HG03039 (cell line): ENCODE results near the gene RBM28.

ENCODE experiments used
- ATAC-seq: cut with Tn5 transposase; IDR thresholded peaks from one replicate; pipeline ENCODE4 v1.9.1; 2021; ENCODE audit warnings: mild to moderate bottlenecking, moderate library complexity; ENCODE audit not compliant: unreplicated experiment

The RBM28 gene, protein sequence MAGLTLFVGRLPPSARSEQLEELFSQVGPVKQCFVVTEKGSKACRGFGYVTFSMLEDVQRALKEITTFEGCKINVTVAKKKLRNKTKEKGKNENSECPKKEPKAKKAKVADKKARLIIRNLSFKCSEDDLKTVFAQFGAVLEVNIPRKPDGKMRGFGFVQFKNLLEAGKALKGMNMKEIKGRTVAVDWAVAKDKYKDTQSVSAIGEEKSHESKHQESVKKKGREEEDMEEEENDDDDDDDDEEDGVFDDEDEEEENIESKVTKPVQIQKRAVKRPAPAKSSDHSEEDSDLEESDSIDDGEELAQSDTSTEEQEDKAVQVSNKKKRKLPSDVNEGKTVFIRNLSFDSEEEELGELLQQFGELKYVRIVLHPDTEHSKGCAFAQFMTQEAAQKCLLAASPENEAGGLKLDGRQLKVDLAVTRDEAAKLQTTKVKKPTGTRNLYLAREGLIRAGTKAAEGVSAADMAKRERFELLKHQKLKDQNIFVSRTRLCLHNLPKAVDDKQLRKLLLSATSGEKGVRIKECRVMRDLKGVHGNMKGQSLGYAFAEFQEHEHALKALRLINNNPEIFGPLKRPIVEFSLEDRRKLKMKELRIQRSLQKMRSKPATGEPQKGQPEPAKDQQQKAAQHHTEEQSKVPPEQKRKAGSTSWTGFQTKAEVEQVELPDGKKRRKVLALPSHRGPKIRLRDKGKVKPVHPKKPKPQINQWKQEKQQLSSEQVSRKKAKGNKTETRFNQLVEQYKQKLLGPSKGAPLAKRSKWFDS

DNA sequence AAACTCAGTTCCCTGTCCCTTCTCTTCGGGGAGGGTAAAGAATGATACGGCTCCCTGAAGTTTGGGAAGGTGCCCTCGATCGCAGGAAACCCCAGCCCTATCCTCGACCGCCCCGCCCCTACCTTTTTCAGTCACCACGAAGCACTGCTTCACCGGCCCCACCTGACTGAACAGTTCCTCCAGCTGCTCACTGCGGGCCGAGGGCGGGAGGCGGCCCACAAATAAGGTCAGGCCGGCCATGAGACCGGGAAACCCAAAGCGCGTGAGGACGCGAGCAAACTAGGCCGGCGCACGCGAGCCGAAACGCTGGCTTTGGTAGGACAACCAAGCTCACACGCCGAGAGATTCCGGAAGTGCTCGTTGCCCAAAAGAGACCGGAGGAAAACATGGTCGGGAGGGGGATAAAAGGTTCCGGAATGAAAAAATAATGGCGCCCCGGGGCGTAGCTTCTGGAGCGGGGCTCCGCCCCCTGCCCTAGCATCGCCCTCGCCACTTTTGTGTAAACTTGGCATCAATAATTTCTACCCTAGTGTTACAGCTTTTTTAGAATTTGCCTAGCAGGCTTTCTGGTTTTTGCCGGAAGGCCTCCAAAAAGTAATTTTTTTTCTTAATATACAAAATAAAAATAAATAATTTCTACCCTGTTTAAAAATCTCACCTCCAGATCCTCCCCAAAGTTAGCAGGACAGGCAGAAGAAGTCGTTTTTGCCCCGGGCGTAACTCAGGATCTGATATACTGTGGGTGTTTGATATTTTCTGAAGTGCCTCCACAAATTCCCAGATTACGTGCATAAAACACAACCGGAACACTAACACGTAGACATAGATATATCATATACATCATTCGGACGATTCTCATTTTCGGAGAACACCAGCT, at the start of gene RBM28:
TSS of gene RBM28 (minus strand) at position 355 of the 877 bp plus-strand sequence. CDS start at position 240, 115 bp downstream.
- peak; percentile 89 for ATAC-seq

DNA sequence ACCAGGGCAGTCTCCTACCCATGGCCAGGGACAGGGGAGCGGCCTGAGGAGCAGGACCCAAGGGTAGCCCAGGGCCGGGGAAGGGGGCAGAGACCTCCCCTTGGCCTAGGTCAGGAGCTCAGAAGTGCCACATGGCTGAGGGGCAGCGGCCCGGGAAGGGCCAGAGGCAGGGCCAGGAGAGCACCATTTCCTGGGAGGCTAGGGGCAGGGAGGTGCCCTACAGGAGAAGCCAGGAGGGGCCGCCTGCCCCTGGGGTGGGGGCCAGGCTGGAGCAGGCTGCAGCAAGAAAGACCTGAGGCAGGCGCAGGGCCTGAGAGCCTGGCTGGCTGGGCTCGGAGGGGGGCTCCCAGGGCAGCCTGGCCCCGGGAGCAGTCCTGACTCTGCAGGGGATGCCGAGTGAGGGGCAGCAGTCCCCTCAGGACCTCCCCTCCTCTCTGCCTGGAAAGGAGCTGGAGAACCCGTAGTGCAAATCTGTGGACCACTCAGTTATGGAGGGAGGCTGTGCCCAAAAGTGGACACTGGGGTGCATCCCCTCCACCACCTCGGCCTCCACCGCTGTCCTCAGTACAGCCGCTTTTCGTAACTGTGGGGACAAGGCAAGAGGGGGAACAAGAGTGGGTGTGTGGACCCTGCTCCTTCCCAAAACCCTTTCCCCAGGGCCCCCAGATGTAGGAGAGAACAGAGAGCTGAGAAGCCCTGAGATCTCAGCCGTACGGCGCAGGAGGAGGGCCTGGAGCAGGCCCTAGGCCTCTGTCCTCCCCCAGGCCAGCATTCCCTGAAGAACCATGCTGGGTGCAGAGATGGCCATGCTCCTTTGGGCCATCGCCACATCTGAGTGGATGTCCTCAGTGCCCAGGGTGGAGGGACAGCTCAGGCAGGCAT, 49.0 kb upstream of the RBM28 start:
- no peak for ATAC-seq

DNA sequence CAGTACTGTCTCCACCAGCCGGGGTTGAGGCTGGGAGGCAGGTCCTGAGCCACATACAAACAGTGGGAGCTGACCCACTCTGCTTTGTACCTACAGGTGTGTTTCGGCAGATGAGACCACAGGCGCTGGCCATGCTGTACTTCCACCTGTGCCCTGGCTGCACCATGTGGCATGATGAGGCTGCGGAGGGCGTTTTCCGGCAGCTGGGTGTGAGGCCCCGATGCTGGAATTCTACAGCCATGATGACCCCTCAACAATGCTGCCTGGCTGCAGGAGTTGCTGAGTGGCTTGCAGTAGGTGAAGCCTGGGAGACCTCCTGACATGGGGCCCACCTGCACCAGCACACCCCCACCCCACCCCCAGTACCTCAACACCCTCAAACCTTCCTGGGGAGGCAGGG, 48.1 kb upstream of the RBM28 start:
- ATAC-seq = no peak

DNA sequence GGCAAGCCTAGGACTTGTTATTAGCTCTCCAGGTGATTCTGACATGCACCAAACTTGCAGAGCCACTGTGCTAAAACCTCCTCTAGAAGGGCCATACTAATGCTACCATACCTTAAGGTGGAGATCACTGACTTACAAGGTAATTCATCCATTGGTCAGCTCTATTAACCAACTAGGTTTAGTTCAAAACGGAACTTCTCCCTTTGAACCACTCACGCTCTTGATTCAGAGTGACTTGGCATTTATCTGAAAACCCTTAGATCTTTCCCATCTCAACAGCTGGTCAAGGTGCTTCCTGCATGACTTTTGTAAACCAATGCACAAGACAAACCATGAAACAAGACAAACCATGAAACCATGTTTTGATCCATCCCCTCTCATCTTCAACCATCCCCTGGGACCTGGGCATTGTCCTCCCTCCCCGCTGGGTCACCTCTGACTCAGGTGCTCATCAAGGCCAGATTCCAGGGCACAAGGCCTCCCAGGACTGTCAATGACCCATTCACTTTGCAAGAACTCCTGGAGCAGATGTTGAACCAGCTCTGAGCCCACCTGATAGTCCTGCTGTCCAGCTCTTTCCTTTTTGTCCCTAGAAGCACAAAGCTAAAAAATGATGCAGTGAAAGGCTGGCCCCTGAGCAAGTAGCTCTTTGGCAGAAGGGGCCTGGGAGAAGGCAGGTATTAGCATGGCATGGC, 47.3 kb upstream of the RBM28 start:
- ATAC-seq = no peak

DNA sequence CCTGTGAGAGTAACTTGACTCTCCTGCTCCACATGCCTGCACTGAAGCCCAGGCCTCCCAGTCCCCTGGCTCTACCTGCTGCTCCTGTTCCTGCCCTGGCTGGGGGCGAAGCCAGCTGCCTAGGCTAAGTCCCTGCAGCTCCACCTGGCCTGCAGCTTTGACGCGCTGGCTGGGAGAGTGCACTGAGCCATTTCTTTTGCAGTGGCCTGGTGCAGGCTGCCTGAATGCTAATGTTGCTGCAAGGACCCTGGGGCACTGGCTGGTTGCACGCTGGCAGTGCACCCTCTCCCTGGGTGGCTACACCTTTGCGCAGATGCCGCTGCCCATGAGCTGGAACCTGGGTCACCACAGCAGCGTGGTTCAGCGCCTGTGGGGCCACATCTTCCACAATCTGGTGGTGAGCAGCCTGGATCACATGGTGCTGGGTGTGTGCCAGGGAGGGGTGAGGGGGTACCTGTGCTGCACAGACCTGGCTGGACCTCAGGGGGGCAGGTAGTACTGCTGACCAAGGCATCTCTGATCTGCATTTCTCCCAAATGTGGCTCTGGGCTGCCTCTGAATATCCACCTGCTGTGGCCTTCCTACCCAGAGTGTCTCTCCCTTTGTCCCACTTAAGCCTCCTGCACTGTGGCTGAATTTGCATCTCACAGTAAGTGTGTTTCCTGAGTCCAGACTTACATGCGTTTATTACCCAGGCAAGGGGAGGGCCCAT, 46.1 kb upstream of the RBM28 start:
- ATAC-seq = no peak

DNA sequence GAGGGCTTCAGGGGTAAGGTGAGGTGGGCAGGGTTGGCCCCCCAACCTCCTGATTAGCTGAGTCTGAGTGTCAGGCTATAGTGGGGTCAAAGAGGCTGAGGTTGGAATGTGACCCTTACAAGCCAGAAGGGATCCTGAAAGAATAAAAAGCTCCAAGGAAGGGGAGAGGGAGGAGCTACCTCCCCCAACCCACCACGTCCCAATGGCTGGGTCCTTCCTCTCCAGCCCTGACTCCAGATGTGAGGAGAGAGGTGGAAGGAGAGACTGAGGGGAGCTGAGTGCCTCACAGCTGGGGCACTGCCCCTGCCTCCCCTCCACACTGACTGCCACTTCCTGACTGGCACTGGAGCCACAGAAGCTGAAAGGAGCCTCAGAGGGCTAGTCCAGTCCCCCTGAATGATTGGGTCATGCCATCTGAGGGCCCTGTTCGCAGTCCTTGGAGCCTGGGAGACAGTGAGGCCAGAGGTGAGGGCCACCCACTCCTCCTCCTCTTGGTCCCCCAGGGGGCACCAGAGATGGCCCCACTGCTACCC, 45.4 kb upstream of the RBM28 start:
- no peak for ATAC-seq

DNA sequence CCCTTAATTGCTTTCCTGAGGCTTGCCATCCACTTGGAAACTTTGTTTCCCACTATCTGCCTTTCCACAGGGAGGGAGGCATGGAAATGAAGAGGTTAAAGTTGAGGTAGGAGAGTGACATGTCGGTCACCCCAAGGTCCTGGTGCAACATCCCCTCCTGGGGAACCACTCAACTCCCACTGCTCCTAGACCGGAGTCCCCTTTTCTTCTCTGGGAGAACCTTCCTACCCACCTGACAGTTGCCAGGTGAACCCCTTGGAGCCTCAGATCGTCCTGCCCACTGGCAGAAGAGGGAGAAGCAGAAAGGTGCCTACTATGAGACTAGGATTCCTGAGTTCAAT, 44.4 kb upstream of the RBM28 start:
- ATAC-seq = no peak

DNA sequence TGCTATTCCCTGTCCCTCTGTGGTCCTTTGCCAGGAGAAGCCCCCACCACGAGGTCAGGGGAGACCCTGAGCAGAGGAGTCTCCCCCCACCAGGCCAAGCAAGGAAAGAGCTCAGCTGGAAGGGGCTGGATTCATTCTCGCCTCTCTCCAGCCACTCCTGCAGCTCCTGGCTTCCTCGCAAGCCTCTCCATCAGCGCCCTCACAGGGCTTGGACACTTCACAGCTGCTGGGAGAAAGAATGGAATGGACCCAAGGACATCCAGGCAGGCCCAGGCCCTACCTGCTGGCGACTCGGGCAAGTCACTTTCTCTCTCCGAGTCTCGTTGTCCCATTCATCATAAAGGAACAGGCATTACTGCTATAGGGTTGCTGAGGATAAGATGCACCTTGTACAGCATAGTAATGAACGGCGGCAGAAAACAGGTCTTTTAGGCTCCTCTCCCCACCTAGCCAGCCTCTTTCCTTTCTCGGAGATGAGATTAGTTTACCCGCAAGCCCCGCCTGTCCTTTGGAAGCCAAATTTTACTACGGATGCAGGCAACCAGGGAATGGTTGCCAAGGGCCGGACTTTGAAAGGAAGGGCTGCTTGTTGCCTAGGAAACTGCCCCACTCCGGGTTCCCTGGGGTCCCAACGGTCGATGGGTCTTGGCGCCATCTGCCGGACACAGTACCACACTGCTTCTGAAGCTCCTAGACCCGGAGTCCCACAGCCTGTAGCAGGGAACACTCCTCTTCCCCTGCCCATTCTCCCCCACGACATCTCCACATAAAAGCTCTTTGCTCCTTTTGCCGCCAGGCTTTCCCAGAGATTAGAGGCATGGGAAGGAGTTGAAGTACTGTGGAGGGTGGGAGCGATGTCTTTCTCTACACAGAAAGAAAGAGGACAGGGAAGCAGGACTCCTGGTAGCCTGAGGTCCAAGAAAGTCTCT, 43.8 kb upstream of the RBM28 start:
- ATAC-seq = peak; percentile 77

DNA sequence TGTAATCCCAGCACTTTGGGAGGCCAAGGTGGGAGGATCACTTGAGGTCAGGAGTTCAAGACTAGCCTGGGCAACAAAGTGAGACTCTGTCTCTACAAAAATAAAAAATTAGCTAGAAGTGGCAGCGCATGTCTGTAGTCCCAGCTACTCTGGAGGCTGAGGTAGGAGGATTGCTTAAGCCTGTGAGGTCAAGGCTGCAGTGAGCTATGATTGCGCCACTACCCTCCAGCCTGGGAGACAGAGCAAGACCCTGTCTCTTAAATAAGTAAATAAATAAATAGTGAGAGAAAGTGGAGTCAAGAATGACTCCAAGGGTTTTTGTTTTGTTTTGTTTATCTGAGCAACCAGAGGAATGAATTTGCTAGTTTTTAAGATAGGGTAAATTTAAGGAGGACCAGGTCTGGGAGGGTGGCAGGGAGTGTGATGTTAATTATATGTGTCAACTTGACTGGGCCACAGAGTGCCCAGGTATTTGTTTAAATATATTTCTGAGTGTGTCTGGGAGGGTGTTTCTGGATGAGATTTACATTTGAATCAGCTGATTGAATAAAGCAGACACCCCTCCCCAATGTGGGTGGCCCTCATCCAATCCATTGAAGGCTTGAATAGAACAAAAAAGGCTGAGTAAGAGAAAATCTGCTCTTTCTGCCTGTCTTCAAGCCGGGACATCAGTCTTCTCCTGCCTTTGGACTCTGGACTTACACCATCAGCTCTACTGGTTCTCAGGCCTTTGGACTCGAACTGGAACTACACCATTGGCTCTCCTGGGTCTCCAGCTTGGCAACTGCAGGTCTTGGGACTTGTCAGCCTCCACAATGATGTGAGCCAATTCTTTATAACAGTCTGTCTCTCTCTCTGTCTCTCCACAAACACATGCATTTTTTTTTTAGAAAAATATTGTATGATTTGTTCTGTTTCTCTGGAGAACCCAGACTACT, 42.5 kb upstream of the RBM28 start:
- no peak for ATAC-seq

DNA sequence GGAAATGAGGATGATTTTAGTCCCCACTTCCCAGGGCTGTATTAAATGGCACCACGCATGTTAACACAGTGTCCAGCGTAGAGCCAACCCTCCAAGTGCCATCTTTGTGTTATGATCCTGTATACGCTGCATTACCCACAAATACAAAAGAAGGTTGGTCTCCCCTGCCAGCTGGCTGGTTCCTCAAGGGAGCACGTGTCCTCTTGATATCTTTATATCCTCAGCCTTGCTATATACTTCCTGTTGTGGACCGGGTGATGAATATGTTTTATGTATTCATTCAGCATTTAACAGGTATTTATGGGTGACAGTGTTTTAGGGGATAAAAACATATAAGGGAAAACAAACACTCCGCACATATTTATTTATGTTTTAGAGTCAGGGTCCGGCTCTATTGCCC, 41.0 kb upstream of the RBM28 start:
- no peak for ATAC-seq

DNA sequence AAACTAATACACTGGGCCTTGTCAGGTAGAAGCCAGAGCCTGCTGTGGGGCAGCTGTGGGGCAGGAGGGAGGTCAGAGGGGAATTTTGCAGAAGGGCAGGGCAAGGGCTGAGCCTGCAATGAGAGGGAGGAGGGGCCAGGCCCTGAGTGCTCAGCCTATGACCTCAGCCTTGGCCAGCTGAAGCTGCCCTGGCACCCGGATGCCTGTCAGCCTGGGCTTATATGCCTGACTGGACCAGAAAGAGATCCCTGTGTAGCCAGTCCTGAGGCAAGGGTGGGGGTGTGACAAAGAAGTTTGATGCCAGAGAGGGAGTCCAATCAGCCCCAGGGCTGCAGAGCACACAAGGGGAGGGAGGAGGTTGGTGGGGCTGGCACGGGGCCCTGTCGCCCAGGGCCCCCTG, 40.1 kb upstream of the RBM28 start:
- no peak for ATAC-seq

DNA sequence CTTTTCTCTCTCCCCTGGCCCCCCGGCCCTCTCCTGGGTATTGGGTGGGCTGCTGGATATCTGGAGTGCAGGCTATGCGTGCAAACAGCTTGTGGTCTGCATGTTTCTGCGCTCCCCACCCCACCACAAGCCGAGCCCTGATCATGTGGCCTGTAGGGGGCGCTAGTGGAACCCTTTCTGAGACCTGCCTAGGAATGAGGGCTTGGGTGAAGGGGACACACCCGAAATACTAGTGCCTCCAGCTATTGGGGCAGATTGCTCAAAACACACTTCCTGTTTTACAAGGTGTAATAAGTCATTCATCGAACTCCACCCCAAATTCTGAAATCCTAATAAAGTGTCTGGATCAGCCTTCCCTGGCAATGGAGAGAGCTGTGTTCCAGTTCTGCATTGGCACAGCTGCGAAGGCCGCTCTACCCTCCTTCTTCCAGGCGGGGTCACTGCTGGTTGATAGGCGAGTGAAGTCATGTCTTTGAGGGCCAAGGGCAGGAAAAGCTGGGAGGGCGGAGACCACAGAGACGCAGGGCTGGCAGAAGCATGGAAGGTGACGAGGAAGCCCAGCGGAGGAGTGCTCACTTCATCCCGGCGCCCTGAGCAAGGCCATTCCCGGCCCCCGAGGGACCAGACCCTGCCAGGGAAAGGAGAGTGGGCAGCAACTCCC, 37.6 kb upstream of the RBM28 start:
- ATAC-seq = no peak

DNA sequence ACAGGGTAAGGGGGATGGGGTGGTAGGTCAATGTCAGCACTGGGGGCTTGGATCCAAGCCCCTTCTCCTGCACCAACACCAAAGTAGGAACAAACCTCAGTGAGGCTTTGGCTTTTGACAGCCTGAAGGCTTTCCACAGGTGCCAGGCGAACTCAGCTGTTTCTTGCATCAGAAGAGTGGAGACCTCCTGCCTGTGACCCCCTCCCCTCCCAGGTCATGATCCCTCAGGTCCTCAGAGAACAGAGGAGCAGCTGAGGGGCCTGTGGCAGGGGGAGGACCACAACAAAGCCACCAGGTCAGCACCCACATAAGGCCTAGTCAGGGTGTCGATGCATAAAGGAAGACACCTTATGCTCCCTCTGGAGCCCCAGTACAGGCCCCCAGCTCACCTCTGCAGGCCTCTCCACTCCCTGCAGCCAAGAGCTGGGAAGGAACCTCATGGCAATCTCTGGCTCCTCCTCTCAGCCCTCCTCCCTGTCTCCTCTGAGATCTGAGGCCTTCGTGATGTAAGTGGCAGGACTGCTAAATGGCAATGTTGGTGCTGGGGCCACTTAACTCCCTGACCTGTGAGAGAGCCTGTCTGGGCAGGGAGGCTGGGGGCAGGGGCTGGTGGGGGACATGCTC, 36.9 kb upstream of the RBM28 start:
- no peak for ATAC-seq

DNA sequence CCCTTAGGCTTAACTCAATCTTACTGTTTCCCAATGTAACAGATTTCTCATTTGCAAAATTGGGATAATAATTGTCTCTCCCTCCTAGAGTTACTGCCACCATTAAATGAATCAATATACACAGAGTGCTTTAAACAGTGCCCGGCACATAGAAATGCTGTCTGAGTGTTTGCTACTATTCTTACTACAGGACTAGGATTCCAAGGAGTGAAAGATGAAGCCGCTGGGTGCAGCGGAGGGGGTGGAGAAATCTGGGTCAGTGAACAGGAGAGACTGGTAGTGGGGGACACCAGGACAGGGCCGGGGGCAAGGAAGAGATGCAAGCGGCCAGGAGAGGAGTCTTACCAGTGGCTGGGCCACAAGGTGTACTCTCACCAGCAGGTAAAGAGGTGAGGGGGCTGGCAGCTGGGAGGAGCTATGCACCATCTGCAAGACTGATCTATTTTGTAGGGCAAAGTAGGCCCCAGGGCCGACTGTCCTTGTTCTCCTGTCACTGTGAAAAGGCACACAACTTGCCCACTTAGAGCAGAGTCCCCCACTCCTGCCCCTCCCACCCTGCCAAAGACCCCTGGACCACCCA, 36.3 kb upstream of the RBM28 start:
- no peak for ATAC-seq

DNA sequence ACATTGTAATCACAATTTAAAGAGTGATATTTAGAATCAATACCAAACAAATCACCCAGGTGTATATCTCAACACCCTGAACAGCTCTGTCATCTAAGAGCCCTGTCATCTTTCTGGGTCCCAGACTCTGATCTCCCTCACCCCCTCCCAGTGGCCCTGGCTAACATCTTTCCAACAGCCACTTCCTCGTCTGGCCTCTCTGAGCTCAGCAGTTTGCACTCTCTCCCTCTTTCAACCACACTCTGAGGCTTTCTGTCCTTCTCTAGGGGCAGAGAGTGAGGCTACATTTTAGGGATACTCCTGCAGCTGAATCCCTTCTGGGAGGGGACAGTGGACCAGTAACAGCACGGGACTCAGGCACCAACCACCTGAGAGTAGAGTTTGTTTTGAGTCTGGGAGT, 34.9 kb upstream of the RBM28 start:
- no peak for ATAC-seq
